HepG2 (cell line): ENCODE results near the gene TRIO. TPM values are rescaled to one million over a fixed set of nuclear protein-coding genes. Genes with fewer than 3 reads are reported as not detected.
A peak's percentile ranks its signal among the peaks of the same experiment; 100 is the strongest.

Experiments used
- CHD4 ChIP-seq: fragments of 200-600 bp; sonication (generic); IDR thresholded peaks from 2 replicates; pipeline ENCODE4 v1.7.0; 2017; ENCODE audit warnings: mild to moderate bottlenecking, low read length, borderline replicate concordance
- HMGA1 ChIP-seq: sonication (generic); formaldehyde crosslinking; conservative IDR thresholded peaks from 2 replicates; pipeline ENCODE4 v1.4.0; 2020; ENCODE audit warnings: missing genetic modification reagents
- MED1 ChIP-seq: sonication (generic); formaldehyde crosslinking; IDR thresholded peaks from 2 replicates; pipeline ENCODE4 v1.4.0; 2020; ENCODE audit warnings: missing genetic modification reagents
- MYC ChIP-seq: sonication (generic); formaldehyde crosslinking; IDR thresholded peaks from 2 replicates; pipeline ENCODE4 v1.9.0; 2021; ENCODE audit warnings: missing genetic modification reagents, borderline replicate concordance
- NBN ChIP-seq: fragments of 450-650 bp; conservative IDR thresholded peaks from 2 replicates; pipeline ENCODE4 v1.6.1; 2017
- NR2C2 ChIP-seq: sonication (generic); formaldehyde crosslinking; IDR thresholded peaks from 2 replicates; pipeline ENCODE4 v1.4.0; 2020; ENCODE audit warnings: missing genetic modification reagents, mild to moderate bottlenecking, moderate library complexity, borderline replicate concordance
- POLR2AphosphoS5 ChIP-seq: IDR thresholded peaks from 2 replicates; pipeline ENCODE4 v1.6.1; 2012; ENCODE audit warnings: low read depth, low read length
- RBAK ChIP-seq: sonication (generic); formaldehyde crosslinking; IDR thresholded peaks from 2 replicates; pipeline ENCODE4 v1.5.1; 2020; ENCODE audit warnings: mild to moderate bottlenecking, missing genetic modification reagents
- REPIN1 ChIP-seq: sonication (generic); formaldehyde crosslinking; IDR thresholded peaks from 2 replicates; pipeline ENCODE4 v1.8.0; 2022; ENCODE audit warnings: missing genetic modification reagents, low read depth, mild to moderate bottlenecking, borderline replicate concordance
- SP5 ChIP-seq: IDR thresholded peaks from 2 replicates; pipeline ENCODE4 v1.6.1; 2016; ENCODE audit warnings: low read depth, borderline replicate concordance
- TAF15 ChIP-seq: fragments of 200-400 bp; formaldehyde crosslinking; IDR thresholded peaks from one replicate; pipeline ENCODE4 v1.6.1; 2018; ENCODE audit warnings: mild to moderate bottlenecking, low read depth, low read length; ENCODE audit not compliant: poor library complexity, severe bottlenecking
- WIZ ChIP-seq: sonication (generic); formaldehyde crosslinking; IDR thresholded peaks from 2 replicates; pipeline ENCODE4 v1.5.1; 2020; ENCODE audit warnings: mild to moderate bottlenecking, missing genetic modification reagents
- ZFAT ChIP-seq: sonication (generic); formaldehyde crosslinking; conservative IDR thresholded peaks from 2 replicates; pipeline ENCODE4 v1.8.1; 2023; ENCODE audit warnings: missing genetic modification reagents, inconsistent platforms
- ZNF101 ChIP-seq: sonication (generic); formaldehyde crosslinking; IDR thresholded peaks from 2 replicates; pipeline ENCODE4 v1.4.0; 2020; ENCODE audit warnings: mild to moderate bottlenecking, low read depth, missing genetic modification reagents, borderline replicate concordance
- ZNF367 ChIP-seq: sonication (generic); formaldehyde crosslinking; IDR thresholded peaks from 2 replicates; pipeline ENCODE4 v1.4.0; 2020; ENCODE audit warnings: missing genetic modification reagents, borderline replicate concordance
- ZNF552 ChIP-seq: sonication (generic); formaldehyde crosslinking; IDR thresholded peaks from 2 replicates; pipeline ENCODE4 v1.9.0; 2022; ENCODE audit warnings: missing genetic modification reagents, mild to moderate bottlenecking, borderline replicate concordance
- ZNF589 ChIP-seq: sonication (generic); formaldehyde crosslinking; conservative IDR thresholded peaks from 2 replicates; pipeline ENCODE4 v1.8.0; 2022; ENCODE audit warnings: mild to moderate bottlenecking, moderate library complexity, missing genetic modification reagents
- ZSCAN25 ChIP-seq: sonication (generic); formaldehyde crosslinking; IDR thresholded peaks from 2 replicates; pipeline ENCODE4 v1.8.0; 2022; ENCODE audit warnings: mild to moderate bottlenecking, missing genetic modification reagents
- polyA plus RNA-seq, 8 experiments: library from polyadenylated mRNA; depleted of rRNA in 3 of 8; stranded (reverse) in 7 of 8; unstranded in 1 of 8; fragments of >200 nt; fragmentation: Illumina TruSeq in 4 of 8; extraction: Trizol in 4 of 8; gene quantifications; 2 replicates each; pipeline versions ENCODE4 v1.2.1 to v1.2.3, GENCODE V29; 2011 to 2016; ENCODE audit warnings: low read depth in 4 of 8, missing spikeins in 1 of 8, mixed read lengths in 1 of 8; ENCODE audit not compliant: insufficient read depth in 1 of 8
- total RNA-seq, 5 experiments: library from RNA; depleted of rRNA; stranded (reverse); fragments of >200 nt; fragmentation: Illumina TruSeq; extraction: Trizol; gene quantifications; 2 replicates each; pipeline ENCODE4 v1.2.3, GENCODE V29; 2016; ENCODE audit warnings: low read depth in 1 of 5
- TF ChIP-seq, protein P1 (sequence below): sonication (generic); formaldehyde crosslinking; conservative IDR thresholded peaks from 2 replicates; pipeline ENCODE4 v1.5.0; 2020; ENCODE audit warnings: missing genetic modification reagents
- TF ChIP-seq, protein P2 (sequence below): sonication (generic); formaldehyde crosslinking; conservative IDR thresholded peaks from 2 replicates; pipeline ENCODE4 v1.4.0; 2020; ENCODE audit warnings: missing genetic modification reagents
- TF ChIP-seq, protein P3 (sequence below): sonication (generic); formaldehyde crosslinking; IDR thresholded peaks from 2 replicates; pipeline ENCODE4 v1.8.1; 2023; ENCODE audit warnings: mild to moderate bottlenecking, moderate library complexity, missing genetic modification reagents
- TF ChIP-seq, protein P4 (sequence below): sonication (generic); formaldehyde crosslinking; IDR thresholded peaks from 2 replicates; pipeline ENCODE4 v1.4.0; 2020; ENCODE audit warnings: low read depth, missing genetic modification reagents

The TRIO gene
- total and polyA plus RNA-seq, 2 of the 13 experiments (the other 11 are each of a cell fraction or from before 2014, with no cell fraction given): 45.2 to 45.9 TPM

DNA sequence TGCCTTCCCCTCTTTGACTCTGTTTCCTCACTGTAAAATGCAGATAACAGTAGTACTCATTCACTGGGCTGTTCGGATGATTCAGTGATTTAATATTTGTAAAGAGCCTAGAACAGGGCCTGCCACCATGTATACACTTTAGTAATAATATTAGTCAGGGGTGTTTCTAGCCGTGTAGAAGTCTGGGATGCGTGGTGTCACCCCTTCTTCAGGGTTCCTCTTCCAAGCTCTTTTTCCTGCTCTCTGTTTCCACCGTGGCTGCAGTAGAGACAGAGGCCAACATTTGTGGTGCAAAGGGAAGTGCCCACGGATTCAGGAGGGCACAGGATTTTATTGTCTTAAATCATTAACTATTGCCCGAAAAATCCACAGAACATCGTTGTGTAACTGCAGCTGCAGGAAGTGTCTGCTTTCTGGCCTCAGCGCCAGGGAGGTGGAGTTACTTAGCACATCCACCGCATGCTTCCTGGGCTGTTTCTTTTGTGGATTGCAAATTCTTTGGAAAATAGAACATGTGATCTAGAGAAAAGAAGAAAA, 61.7 kb downstream of the TRIO start (continued):
- TF ChIP-seq, protein P1, sequence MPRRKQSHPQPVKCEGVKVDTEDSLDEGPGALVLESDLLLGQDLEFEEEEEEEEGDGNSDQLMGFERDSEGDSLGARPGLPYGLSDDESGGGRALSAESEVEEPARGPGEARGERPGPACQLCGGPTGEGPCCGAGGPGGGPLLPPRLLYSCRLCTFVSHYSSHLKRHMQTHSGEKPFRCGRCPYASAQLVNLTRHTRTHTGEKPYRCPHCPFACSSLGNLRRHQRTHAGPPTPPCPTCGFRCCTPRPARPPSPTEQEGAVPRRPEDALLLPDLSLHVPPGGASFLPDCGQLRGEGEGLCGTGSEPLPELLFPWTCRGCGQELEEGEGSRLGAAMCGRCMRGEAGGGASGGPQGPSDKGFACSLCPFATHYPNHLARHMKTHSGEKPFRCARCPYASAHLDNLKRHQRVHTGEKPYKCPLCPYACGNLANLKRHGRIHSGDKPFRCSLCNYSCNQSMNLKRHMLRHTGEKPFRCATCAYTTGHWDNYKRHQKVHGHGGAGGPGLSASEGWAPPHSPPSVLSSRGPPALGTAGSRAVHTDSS (CRISPR knock-in tag): no peak
- TF ChIP-seq, protein P2, sequence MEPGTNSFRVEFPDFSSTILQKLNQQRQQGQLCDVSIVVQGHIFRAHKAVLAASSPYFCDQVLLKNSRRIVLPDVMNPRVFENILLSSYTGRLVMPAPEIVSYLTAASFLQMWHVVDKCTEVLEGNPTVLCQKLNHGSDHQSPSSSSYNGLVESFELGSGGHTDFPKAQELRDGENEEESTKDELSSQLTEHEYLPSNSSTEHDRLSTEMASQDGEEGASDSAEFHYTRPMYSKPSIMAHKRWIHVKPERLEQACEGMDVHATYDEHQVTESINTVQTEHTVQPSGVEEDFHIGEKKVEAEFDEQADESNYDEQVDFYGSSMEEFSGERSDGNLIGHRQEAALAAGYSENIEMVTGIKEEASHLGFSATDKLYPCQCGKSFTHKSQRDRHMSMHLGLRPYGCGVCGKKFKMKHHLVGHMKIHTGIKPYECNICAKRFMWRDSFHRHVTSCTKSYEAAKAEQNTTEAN (CRISPR knock-in tag): 0 out of 2 replicates have a peak, but pooled peaks have one; percentile 20
- no peak for TF ChIP-seq POLR2AphosphoS5
- TF ChIP-seq NR2C2 (CRISPR knock-in tag): no peak
- no peak for TF ChIP-seq ZSCAN25 (CRISPR knock-in tag)
- no peak for TF ChIP-seq TAF15
- peak; percentile 40; the same call in 1 of the 2 replicates for TF ChIP-seq MYC (CRISPR knock-in tag)
- TF ChIP-seq ZNF101 (CRISPR knock-in tag): no peak
- TF ChIP-seq ZNF367 (CRISPR knock-in tag): no peak
- no peak for TF ChIP-seq HMGA1 (CRISPR knock-in tag)
- TF ChIP-seq CHD4: no peak
- peak; percentile 67; the same call in 1 of the 2 replicates for TF ChIP-seq SP5
- TF ChIP-seq ZFAT (CRISPR knock-in tag): no peak
- TF ChIP-seq NBN: no peak
- no peak for TF ChIP-seq WIZ
- no peak for TF ChIP-seq ZNF589 (CRISPR knock-in tag)
- TF ChIP-seq MED1 (CRISPR knock-in tag): peak; percentile 40; the same call in 1 of the 2 replicates
- TF ChIP-seq, protein P3, sequence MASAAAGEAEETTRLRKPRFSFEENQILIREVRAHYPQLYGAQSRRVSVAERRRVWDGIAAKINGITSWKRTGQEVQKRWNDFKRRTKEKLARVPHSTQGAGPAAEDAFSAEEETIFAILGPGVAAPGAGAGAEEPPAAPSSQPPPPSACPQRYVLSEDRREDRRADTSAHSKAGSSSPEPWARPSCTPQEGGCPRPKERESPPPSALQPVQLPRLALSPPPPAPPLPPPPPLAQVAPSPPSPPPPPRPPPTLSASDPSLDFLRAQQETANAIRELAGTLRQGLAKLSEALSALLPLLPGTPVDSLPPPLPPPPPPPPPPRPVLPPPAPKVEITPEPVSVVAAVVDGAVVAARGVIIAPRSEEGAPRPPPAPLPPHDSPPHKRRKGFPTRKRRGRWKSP (CRISPR knock-in tag): no peak
- TF ChIP-seq, protein P4, sequence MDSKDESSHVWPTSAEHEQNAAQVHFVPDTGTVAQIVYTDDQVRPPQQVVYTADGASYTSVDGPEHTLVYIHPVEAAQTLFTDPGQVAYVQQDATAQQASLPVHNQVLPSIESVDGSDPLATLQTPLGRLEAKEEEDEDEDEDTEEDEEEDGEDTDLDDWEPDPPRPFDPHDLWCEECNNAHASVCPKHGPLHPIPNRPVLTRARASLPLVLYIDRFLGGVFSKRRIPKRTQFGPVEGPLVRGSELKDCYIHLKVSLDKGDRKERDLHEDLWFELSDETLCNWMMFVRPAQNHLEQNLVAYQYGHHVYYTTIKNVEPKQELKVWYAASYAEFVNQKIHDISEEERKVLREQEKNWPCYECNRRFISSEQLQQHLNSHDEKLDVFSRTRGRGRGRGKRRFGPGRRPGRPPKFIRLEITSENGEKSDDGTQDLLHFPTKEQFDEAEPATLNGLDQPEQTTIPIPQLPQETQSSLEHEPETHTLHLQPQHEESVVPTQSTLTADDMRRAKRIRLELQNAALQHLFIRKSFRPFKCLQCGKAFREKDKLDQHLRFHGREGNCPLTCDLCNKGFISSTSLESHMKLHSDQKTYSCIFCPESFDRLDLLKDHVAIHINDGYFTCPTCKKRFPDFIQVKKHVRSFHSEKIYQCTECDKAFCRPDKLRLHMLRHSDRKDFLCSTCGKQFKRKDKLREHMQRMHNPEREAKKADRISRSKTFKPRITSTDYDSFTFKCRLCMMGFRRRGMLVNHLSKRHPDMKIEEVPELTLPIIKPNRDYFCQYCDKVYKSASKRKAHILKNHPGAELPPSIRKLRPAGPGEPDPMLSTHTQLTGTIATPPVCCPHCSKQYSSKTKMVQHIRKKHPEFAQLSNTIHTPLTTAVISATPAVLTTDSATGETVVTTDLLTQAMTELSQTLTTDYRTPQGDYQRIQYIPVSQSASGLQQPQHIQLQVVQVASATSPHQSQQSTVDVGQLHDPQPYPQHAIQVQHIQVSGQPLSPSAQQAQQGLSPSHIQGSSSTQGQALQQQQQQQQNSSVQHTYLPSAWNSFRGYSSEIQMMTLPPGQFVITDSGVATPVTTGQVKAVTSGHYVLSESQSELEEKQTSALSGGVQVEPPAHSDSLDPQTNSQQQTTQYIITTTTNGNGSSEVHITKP (CRISPR knock-in tag): no peak
- no peak for TF ChIP-seq ZNF552
- no peak for TF ChIP-seq RBAK (CRISPR knock-in tag)
- no peak for TF ChIP-seq REPIN1
